SH-SY5Y (cell line): ENCODE data around the gene PITX2.

ENCODE experiments used
- GATA2 ChIP-seq: IDR thresholded peaks from 2 replicates; pipeline ENCODE4 v1.6.1; 2011; ENCODE audit warnings: mild to moderate bottlenecking, low read depth, low read length
- GATA3 ChIP-seq: IDR thresholded peaks from 2 replicates; pipeline ENCODE4 v1.6.1; 2011; ENCODE audit warnings: low read depth, mild to moderate bottlenecking, low read length, moderate library complexity

Gene PITX2

DNA sequence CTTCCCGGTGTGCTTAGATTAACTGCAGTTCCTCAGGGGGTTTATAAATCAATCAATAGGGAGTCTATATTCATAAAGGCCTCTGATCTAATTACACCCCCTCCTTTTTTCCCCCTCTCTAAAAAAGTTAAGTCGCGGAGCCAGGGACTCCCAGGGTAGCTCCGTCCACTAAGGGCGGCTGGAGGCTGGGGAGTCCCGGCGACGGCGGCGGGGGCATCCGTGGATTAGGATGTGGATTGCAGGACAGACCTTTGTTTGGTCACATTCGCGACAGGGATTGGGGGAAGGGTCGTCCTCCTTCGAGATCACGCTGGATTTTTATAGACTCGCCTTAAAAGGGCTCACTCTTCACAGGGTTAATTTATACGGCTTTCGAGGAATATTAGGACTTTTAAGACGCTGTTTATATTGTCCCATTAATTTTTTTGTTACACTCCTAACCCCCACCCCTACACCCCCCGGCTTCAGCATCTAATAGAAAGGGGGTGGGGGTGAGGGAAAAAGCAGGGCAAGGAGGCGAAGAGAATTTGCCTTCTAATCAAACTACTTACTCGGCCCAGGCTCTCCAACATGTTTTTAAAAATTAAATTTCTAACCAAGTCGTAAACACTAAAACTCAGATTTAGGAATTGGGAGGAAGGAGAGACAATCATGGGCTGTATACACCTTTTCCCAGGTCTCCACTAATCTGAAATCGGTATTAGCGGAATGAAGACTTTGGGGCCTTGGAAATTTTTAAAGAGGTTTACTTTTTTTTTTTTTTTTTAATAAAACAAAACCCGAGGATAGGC, 8.5 kb downstream of the PITX2 start:
- TF ChIP-seq GATA2 (no peak), GATA3 (no peak)

DNA sequence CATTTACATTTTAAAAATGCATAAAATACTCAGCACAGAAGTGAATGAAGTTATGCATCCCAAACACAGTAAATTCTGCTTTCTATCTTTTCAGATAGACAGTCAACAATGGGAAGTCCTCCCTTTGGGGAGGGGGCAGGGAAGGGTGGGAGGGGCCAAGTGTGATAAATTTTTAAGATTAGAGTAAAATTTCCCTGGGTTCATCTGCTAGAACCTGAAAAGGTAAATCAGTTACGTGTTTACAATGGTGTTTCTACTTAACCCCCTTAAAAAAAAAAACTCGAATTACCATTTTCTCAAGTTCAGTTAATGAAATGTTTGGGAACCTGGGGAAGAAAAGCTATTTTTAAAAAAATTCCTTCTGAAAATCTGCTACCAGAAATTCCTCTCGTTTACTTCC, 9.1 kb downstream of the PITX2 start:
- TF ChIP-seq GATA2 (no peak), GATA3 (no peak)

DNA sequence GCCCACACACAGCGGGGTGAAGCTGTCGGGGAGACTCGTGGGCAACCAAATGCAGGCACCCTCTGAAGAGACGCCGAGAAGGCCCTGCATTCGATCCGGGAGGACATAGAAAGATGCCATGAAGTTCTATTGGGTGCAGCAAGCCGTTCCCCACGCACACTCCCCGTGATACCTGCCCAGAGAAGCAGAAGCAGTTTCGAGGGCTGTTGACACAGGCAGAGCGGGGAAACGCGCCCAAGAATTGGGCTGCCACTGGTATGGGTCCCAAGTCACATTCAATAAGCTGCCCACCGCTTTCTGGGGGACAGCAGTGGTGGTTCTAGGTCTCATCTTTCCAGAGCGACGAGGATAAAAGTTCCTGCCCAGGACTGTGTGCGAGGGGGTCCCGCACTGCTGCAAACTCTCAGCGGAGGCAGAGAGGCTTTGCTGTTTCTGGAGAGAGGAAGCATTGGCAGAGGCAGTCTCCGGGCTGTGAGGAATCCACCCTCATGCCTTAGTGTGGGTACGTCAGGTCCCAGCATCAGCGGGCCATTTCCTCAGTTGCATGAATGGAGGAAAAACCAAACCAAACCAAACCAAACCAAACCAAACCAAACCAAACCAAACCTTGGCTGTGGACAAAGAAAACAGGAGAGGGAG, 10.1 kb downstream of the PITX2 start:
- TF ChIP-seq GATA3 (no peak), GATA2 (no peak)

DNA sequence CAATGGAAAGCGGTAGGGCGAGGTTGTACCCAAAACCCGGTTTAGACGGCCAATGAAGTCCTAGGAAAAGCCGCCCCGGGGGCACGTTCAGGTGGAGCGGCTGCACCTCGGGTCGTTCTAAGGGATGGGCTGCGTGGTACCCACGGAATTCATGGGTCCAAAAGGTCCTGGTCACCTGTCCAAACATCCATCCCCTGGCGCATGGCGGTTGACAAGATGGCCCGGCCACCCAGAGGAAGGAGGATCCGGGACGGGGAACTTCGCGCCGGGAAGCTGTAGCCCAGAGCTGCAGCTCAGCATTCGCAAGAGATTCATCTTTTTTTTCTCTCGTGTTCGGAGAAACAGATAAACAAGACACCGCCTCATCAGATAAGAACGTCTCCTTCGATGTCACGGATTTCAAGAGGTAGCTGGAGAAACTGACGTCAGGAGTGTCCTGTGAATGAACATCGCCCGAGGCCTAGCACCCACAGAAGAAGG, 10.9 kb downstream of the PITX2 start:
- TF ChIP-seq GATA2 (no peak), GATA3 (no peak)

DNA sequence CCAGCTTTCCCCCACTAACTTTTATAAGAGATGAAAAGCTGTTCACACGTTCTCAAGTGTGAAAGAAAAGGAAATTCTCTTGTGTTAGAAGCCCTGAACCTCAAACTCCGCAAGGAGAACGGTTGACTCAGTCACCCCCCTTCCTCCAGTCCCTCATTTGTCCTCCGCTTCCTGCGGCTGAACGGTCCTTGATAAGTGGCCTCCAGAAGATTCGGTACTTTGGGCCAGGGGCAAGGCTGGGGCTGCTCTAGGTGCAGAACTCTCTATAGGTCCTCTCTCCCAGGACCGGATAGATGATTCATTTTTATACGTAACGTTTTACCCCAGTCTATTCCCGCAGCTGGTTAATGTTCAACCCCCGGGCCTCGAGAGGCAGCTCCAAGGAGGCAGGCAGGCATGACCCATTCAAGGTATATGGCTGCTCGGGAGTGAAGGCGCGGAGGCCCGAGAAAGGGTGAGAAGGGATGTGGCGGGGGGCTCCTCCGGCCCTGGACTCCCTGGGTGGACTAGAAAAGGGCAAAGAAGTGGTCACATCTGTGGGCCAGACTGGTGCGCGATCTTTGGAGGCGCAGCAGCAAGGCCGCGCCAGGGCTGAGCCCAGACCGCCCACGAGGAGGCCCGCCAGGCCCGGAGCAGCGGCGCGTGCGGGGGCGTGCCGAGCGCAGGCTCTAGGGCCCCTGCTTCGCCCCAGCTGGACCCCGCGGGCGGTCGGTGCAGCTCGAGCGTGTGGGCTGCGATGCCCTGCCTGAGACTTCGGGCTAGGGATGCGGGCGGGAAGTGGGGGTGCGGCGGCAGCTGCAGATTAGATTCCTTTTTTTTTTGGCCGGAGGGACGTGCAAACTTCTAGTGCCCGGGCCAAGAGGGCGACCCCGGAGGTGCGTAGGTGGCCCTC, 11.7 kb downstream of the PITX2 start:
- TF ChIP-seq GATA3 = no peak
- no peak for TF ChIP-seq GATA2

DNA sequence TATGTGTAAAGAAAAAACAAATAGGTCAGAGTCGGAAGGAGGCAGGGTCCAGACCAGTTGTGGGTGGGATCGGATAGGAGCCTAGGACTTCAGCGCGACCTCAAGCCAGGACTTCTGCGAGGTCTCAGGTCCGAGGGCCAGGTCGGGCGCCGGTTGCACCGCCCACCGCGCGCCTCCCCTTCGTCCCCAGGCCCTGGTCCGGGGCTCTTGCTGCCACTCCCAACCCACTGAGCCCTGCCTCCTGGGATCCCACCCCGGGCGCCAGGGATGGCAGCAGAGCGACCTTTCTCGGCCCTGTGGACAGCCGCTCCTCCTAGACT, 12.3 kb downstream of the PITX2 start:
- TF ChIP-seq GATA3 = no peak
- no peak for TF ChIP-seq GATA2

DNA sequence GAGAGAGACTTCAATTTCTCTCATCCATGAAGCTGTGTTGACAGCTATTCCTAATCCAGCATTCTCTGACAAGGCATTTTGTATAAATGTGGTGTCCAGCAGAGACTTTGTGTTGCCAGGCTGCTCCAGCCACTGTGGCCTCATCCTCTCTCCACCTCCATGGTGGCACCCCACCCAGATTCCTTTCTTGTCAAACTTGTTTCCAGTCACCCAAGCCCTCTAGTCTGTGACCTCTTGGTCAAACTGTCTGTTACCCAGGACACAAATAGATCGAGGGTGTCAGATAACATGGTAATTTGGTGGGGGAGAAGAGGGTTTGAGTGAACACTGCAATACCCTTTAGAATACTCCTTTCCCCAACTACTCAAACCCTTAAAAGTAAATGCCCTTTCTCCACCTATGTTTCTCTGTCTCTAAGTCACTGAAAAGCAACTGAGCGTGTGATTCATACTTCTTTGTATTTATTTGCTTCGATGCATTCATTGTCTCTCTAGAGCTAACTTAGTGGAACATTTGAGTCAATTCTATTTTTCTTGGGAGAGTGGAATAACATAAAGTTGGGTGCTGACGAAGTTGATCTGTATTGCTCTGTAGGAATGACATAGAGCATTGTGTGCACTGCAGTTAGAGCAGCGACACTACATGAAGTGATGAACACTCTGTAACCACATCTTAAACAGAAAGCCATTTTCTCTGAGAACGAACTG, 13.7 kb downstream of the PITX2 start:
- TF ChIP-seq GATA3 (no peak), GATA2 (no peak)

DNA sequence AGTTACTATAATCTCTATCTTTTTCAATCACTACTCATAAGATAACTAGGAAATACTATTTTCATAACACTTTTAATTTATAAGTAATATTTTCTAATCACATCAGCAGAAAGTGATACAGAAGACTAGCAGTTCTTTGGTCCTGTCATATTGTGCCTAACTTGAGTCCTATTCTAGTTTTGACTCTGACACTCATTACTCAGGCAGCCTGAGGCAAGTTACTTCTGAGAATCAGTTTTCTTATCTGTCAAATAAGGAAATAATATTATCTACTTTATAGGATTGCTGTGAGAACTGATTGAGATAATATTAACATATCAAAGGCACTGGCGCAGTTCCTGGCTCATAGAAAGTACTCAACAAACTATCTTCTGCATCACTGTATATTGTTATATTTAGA, 17.8 kb downstream of the PITX2 start:
- no peak for TF ChIP-seq GATA2
- TF ChIP-seq GATA3 = no peak

DNA sequence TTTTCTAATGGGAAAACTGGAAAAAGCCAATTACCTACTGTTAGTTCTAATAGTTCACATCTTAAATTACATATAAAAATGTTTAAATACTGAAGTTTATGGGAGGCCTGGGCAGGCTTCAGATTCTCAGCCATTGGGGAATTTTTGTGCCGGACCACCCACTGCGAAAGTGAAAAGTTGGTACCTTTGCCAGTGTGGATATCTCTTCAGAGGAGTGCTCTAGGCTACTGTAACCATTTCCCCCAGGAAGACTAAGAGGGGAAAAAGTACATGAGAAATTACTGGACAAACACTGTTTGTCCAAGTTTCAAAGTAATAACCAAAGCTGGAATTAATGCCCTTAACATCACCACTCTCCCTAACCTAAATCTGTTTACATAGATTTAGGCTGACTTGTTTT, 20.8 kb downstream of the PITX2 start:
- no peak for TF ChIP-seq GATA3
- TF ChIP-seq GATA2 = no peak

DNA sequence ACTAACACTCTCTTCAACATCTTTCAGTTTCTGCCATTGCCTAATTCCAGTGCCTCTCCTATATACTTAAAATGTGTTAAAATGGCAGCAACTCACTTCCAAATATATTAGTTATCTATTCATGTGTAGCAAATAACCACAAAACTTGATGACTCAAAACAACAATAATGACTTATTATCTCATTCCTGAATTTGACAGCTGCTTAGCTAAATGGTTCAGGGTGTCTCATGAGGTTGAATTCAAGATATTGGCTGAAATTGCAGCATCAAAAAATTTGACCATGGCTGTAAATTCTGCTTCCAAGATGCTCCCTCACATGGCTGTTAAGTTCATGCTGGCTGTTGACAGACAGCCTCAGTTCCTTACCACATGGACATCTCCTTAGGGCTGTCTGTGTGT, 25.3 kb downstream of the PITX2 start:
- no peak for TF ChIP-seq GATA2
- TF ChIP-seq GATA3 = no peak

DNA sequence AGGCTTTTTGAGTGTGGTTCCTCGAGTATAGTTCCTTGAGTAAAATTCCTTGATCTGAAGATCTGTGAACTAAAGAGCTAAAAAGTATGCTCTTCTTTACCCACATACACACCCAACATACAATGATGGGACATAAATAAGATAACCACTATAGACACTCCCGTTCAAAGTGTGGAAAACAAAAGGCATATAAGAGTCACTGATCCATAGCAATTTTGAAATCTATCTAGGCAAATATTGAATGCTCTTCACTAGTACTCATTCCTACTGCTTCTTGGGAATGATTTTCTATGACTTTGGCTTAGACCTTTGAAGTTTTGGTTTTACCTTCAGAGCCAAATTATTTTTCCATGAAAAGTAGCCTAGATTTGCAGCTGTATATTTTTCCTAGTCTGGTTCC, 26.4 kb downstream of the PITX2 start:
- TF ChIP-seq GATA2 (no peak), GATA3 (no peak)

DNA sequence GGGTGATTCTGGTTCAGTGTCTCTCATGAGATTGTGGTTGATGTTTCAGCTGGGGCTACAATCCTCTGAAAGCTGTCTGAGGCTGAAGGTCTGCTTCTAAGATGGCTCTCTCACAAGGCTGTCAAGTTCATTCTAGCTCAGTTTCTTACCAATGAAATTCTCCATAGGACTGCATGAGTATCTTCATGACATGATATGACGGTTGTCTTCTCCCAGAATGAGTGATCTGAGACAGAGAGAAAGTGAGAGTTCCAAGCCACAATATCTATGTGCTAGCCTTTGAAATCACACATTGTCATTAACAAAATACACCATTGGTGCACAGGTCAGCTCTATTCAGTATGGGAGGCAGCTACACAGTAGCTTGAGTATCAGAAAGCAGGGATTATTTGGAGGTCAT, 27.3 kb downstream of the PITX2 start:
- TF ChIP-seq GATA2 (no peak), GATA3 (no peak)

DNA sequence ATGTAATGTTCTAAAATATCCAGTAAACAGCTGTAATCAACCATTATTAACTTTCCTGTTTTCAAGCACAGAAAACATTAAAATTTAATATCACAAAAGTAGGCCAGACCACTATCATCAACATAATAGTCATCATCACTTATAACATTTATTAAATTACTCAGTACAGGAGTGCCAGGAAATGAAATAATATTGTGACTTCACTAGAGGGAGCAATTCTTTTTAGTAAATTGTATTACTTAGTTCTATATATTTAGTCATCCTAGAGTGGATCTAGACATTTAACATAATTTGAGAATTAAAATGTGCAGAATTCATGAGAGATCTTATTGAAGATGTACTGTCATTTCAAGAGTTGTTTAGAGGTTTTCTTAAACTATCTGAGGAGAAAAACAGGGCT, 33.6 kb downstream of the PITX2 start:
- TF ChIP-seq GATA3 = no peak
- TF ChIP-seq GATA2 = no peak
